ENCODE data around the gene NELL1.

Gene NELL1

DNA sequence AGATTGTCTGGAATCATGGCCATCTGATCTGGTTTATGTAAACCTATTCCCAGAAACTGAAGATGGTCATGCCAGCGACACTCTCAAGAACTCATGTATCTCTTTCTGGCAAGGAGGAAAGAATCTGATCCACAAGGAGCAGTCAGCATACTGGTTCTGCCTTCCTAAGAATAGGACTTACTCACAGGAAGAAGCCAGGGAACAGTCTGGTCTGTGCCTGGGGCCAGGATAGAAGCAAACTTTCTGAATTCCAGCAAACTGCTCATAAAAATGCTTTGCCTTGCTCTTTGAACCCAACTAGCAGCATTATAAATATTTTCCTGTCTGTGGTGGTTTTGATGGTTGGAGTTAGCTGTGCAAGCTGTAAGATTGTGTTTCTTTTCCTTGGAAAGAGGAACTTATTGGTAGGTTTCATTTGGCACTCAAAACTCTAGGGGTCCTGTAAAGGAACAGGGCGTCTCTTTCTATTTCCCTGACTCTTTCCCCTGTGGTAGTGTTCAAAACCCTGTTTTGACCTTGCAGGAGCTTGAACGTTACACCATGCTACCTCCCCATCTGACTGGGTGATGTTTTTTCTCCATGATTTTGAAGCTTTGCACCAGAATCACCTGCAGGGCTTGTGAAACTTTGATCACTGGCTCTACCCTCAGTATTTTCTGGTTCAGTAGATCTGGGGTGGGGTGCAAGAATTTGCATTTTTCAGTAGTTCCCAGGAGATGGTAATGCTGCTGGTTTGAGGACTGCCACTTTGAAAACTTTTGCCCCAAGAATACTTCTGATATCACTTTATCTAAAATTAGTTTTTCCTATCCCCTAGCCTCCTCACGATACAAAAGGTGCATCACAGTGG is 895.7 kb downstream of the NELL1 start:
- no peak for DNase-seq (ENCODE audit: low spot score)

- DNase-seq (ENCODE audit: low spot score): no peak
Measured at GRCh38 chr11:21566521-21567117, 897.2 kb downstream of the NELL1 start.

- no peak for DNase-seq (ENCODE audit: low spot score)
Measured at GRCh38 chr11:21567645-21568290, 898.4 kb downstream of the NELL1 start.

DNA sequence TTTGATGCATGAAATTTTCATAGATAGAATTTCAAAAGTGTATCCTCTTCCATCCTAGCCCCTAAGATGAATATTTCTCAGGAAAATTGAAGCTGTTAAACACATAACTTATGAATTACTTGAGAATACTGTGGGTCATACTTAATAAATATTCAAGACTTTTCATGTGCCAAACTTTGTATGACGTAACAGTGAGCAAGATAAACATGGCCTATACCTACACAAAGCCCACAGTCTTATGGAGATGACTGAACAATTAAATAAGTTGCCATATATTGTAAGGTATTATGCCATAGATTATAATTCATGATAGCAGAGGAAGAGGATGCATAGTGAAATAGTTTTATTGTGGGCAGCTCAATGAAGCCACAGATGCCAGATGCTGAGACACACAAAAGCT is 902.8 kb downstream of the NELL1 start:
- no peak for DNase-seq (ENCODE audit: low spot score)

GRCh38 chr11:21582791-21583190 is 913.4 kb downstream of the NELL1 start:
- no peak for DNase-seq (ENCODE audit: low spot score)

GRCh38 chr11:21588754-21589153 is 919.4 kb downstream of the NELL1 start:
- no peak for DNase-seq (ENCODE audit: low spot score)

- no peak for DNase-seq (ENCODE audit: low spot score)
Measured at GRCh38 chr11:21602699-21603098, 933.3 kb downstream of the NELL1 start.

DNA sequence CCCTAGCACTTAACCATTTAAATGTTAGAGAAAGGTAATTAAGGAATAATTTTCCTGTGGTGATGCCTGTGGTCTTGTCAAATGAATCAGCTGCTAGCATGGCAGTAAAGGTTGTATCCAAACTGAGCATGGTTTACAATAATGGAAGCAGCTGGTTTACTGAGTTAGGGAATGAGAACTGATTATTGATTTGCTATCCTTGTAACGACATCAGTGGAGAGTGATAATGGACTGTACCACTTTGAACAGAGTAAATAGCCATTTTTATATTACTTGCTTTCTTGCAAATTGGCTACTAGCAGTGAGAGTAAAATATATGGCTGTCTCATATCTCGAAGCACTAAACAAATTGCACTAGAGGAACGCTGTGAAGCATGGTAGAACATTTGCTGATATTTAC is 934.5 kb downstream of the NELL1 start:
- no peak for DNase-seq (ENCODE audit: low spot score)

GRCh38 chr11:21604564-21604963 is 935.2 kb downstream of the NELL1 start:
- no peak for DNase-seq (ENCODE audit: low spot score)

DNA sequence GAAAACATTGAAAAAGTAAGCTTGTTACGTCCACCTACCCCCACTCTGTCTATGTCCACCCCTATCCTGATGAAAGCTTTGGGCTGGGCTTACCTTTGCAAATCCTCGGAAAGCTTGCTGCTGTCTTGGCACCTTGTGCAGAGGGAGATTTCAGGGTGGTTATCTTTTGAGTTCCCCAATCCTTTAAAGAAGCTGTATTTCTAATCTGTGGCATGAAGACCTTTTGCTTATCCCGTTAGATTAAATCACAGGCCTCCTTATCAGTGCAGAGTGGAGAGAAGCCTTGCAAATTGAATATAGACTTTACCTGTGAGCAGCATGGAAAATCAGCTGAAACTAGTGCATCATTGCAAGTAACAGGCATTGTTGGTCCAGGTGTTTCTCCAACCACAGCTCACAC is 942.9 kb downstream of the NELL1 start:
- no peak for DNase-seq (ENCODE audit: low spot score)

DNA sequence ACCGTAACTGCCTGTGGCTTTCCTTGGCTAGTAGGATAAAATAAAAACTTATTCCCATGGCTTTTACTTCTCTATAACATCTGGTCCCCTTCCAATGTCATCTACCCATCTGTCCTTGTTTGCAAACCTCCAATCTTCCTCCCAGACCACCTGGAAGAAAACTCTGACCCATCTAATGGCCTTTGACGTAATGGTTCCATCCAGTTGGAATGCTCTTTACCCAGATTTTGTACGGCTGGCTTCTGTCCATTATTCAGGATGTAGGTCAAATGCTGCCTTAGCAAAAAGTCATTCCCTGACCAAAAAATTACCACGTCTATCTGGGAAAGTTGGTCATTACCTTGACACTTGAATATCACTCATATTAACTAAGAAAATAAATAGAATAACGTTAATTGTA is 945.6 kb downstream of the NELL1 start:
- DNase-seq (ENCODE audit: low spot score): no peak

DNA sequence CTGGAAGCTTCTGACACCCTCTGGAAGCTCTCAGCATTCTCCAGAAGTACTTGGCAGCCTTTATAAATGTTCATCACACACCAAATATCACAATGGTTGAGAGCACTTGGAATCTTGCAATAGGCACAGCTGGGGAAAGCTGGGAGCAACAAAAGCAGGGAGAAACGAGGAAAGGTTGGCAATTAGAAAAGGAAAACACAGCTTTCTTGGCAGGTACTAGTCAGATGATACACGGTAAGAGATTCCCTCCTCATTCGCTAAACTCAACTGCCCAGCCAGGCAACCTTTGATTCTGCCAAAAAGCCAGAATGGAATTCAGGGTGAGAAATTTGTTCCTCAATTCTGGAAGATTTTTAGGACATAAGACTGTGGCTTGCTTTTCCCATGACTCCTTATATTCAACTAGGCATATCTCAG is 946.6 kb downstream of the NELL1 start:
- DNase-seq (ENCODE audit: low spot score): no peak

GRCh38 chr11:21622566-21622965 is 953.2 kb downstream of the NELL1 start:
- no peak for DNase-seq (ENCODE audit: low spot score)

GRCh38 chr11:21622995-21623394 is 953.6 kb downstream of the NELL1 start:
- no peak for DNase-seq (ENCODE audit: low spot score)

Data from HuH-7.5 (cell line).